ENCODE measurements around the gene TYSND1. TPM values are rescaled to one million over a fixed set of nuclear protein-coding genes. Genes with fewer than 3 reads are reported as not detected.
"Not testable (repeated sequence)": the region's sequence is repeated elsewhere in the genome, so short reads cannot be mapped to it uniquely, and the experiment has no call there.

TYSND1 gene
- total RNA-seq, 1 donor from 2014 or later, result 13.4 TPM

- Histone ChIP-seq H3K27ac (peak overlapping the region; percentile 74), H3K9me3 (no peaks in the 10 kb centered on the region), H3K4me3 (no peak overlapping the region), H3K27me3 (ENCODE audit: low read depth) (no peaks in the 10 kb centered on the region), H3K4me1 (peaks cover 53% of the 10 kb centered on the region), H3K36me3 (no peaks in the 10 kb centered on the region)
- DNase-seq, result no peak
- no peak for TF ChIP-seq CTCF (IDR thresholded peaks at IDR 0.05)
- intact Hi-C loops (cut with DNase I), result no loop called here
- ATAC-seq, result no peak
These were observed 44.1 kb upstream of the TYSND1 start for GRCh38 chr10:70190581-70190980.

- Histone ChIP-seq H3K36me3 (no peaks in the 10 kb centered on the region), H3K4me1 (peaks cover 53% of the 10 kb centered on the region), H3K9me3 (no peaks in the 10 kb centered on the region), H3K27me3 (ENCODE audit: low read depth) (no peaks in the 10 kb centered on the region), H3K27ac (peak overlapping the region; percentile 74), H3K4me3 (no peak overlapping the region)
- intact Hi-C loops (cut with DNase I), result no loop called here
- TF ChIP-seq CTCF (IDR thresholded peaks at IDR 0.05), result no peak
- no peak for DNase-seq
- no peak for ATAC-seq
These were observed 43.6 kb upstream of the TYSND1 start for GRCh38 chr10:70190102-70190501.

- DNase-seq (no peak), ATAC-seq (no peak)
- H3K27ac ChIP-seq, result no peak overlapping the region
- no peaks in the 10 kb centered on the region for H3K27me3 ChIP-seq (ENCODE audit: low read depth)
- no peak overlapping the region for H3K4me3 ChIP-seq
- H3K4me1 ChIP-seq, result peaks cover 47% of the 10 kb centered on the region
- no peak for TF ChIP-seq CTCF (IDR thresholded peaks at IDR 0.05)
- intact Hi-C loops (cut with DNase I), result no loop called here
- no peaks in the 10 kb centered on the region for H3K9me3 ChIP-seq
- H3K36me3 ChIP-seq, result no peaks in the 10 kb centered on the region
These were observed 42.3 kb upstream of the TYSND1 start for GRCh38 chr10:70188768-70189167.

- intact Hi-C loops (cut with DNase I), result no loop called here
These were observed 40.1 kb upstream of the TYSND1 start for GRCh38 chr10:70186571-70186970.

GRCh38 chr10:70186090-70186489 lies 39.6 kb upstream of the TYSND1 start:
- Histone ChIP-seq H3K9me3 (no peaks in the 10 kb centered on the region), H3K4me3 (no peak overlapping the region), H3K27ac (peak overlapping the region; percentile 25), H3K4me1 (peaks cover 21% of the 10 kb centered on the region), H3K27me3 (ENCODE audit: low read depth) (no peaks in the 10 kb centered on the region), H3K36me3 (no peaks in the 10 kb centered on the region)
- intact Hi-C loops (cut with DNase I), result no loop called here
- peak; percentile 37 to 51 for ATAC-seq
- no peak for TF ChIP-seq CTCF (IDR thresholded peaks at IDR 0.05)
- DNase-seq, result no peak

More at GRCh38 chr10:70186571-70186970, 40.1 kb upstream of the TYSND1 start:
- no peak for DNase-seq
- H3K4me3 ChIP-seq, result no peak overlapping the region
- no peak for TF ChIP-seq CTCF (IDR thresholded peaks at IDR 0.05)
- peak overlapping the region; percentile 25 for H3K27ac ChIP-seq
- peaks cover 25% of the 10 kb centered on the region for H3K4me1 ChIP-seq
- H3K27me3 ChIP-seq (ENCODE audit: low read depth), result no peaks in the 10 kb centered on the region
- H3K36me3 ChIP-seq, result no peaks in the 10 kb centered on the region
- no peak for ATAC-seq
- H3K9me3 ChIP-seq, result no peaks in the 10 kb centered on the region

GRCh38 chr10:70183304-70183703 lies 36.8 kb upstream of the TYSND1 start:
- Histone ChIP-seq H3K9me3 (no peaks in the 10 kb centered on the region), H3K36me3 (no peaks in the 10 kb centered on the region), H3K4me1 (peaks cover 7% of the 10 kb centered on the region), H3K27me3 (ENCODE audit: low read depth) (no peaks in the 10 kb centered on the region), H3K27ac (no peak overlapping the region), H3K4me3 (no peak overlapping the region)
- no peak for DNase-seq
- intact Hi-C loops (cut with DNase I), result no loop called here
- TF ChIP-seq CTCF (IDR thresholded peaks at IDR 0.05), result no peak
- no peak for ATAC-seq

GRCh38 chr10:70179209-70179608 lies 32.7 kb upstream of the TYSND1 start:
- H3K4me3 ChIP-seq; H3K27ac ChIP-seq; H3K9me3 ChIP-seq; H3K4me1 ChIP-seq; H3K27me3 ChIP-seq (ENCODE audit: low read depth); DNase-seq; H3K36me3 ChIP-seq; ATAC-seq; intact Hi-C loops (cut with DNase I): not testable (repeated sequence)
